GM12878 (cell line): ENCODE data around the gene KRTAP10-7. TPM values are rescaled to one million over a fixed set of nuclear protein-coding genes. Genes with fewer than 3 reads are reported as not detected.

Experiments
- ATAC-seq: fragments of 200-7000 bp; cut with Tn5 transposase; 3 replicates; pipeline ENCODE4 v1.9.1; 2020; ENCODE audit warnings: mild to moderate bottlenecking, moderate library complexity
- BruUV-seq: library from RNA; stranded (reverse); fragments of 400-500 nt; replicated peaks from 2 replicates; lab custom pipeline; 2021; lab: Mats Ljungman, UMichigan
- CTCF ChIA-PET: fragments of 300-600 bp; sonication (Branson Sonifier 250); formaldehyde crosslinking; extraction: SDS; loops from one replicate; lab custom pipeline; 2021; ENCODE audit warnings: inconsistent platforms; lab: Yijun Ruan, JAX
- POLR2A ChIA-PET: fragments of 350-600 bp; formaldehyde crosslinking; extraction: SDS; loops from one replicate; lab custom pipeline; 2021; ENCODE audit warnings: inconsistent platforms; lab: Charles Lee
- RAD21 ChIA-PET: fragments of 300-600 bp; sonication (Branson Sonifier 250); formaldehyde crosslinking; loops from one replicate; lab custom pipeline; 2023; ENCODE audit warnings: antibody characterized with exemption; ENCODE audit not compliant: unreplicated experiment; lab: Charles Lee
- SMC1A ChIA-PET: fragments of 300-600 bp; sonication (Branson Sonifier 250); formaldehyde crosslinking; loops from one replicate; lab custom pipeline; 2023; ENCODE audit not compliant: unreplicated experiment, uncharacterized antibody; lab: Charles Lee
- DNase-seq: peaks from one replicate; pipeline ENCODE4 v3.0.0-alpha.2; 2011; ENCODE audit warnings: low read depth, low spot score
- FAIRE-seq: peaks from 3 replicates; lab custom pipeline; 2011; peaks lifted over from hg19 to GRCh38; lab: Jason Lieb, UNC
- H2AFZ ChIP-seq: 2 replicates; pipeline ENCODE4 v1.6.0; 2011; ENCODE audit warnings: low read depth, low read length, control low read depth; ENCODE audit not compliant: control insufficient read depth
- H3K27ac ChIP-seq: 2 replicates; pipeline ENCODE4 v1.5.1; 2011; ENCODE audit warnings: control low read depth; ENCODE audit not compliant: control insufficient read depth, insufficient read depth
- H3K27me3 ChIP-seq, 2 experiments: replicated peaks in 1 of 2; 2 replicates each; pipeline versions ENCODE4 v1.6.0 to v1.6.1; 2011; ENCODE audit warnings: low read length in 1 of 2; ENCODE audit not compliant: control insufficient read depth in 2 of 2, insufficient read depth in 2 of 2
- H3K36me3 ChIP-seq, 2 experiments: 2 replicates each; pipeline ENCODE4 v1.5.1; 2011; ENCODE audit warnings: low read length in 1 of 2; ENCODE audit not compliant: control insufficient read depth in 2 of 2, insufficient read depth in 2 of 2
- H3K4me1 ChIP-seq: 2 replicates; pipeline ENCODE4 v1.6.1; 2011; ENCODE audit warnings: mild to moderate bottlenecking, low read length, moderate library complexity, mixed read lengths; ENCODE audit not compliant: control insufficient read depth, insufficient read depth
- H3K4me2 ChIP-seq: 2 replicates; pipeline ENCODE4 v1.6.0; 2011; ENCODE audit warnings: control low read depth; ENCODE audit not compliant: control insufficient read depth, insufficient read depth
- H3K4me3 ChIP-seq: fragments of 200-600 bp; sonication (generic); 2 replicates; pipeline ENCODE4 v1.5.1; 2016
- H3K79me2 ChIP-seq: 2 replicates; pipeline ENCODE4 v1.6.0; 2011; ENCODE audit warnings: low read length; ENCODE audit not compliant: control insufficient read depth, insufficient read depth
- H3K9ac ChIP-seq: 2 replicates; pipeline ENCODE4 v1.8.0; 2011; ENCODE audit warnings: low read length, control low read depth, mixed read lengths; ENCODE audit not compliant: control insufficient read depth, insufficient read depth
- H3K9me3 ChIP-seq: replicated peaks from 3 replicates; pipeline ENCODE4 v1.5.1; 2011; ENCODE audit warnings: mild to moderate bottlenecking, low read length; ENCODE audit not compliant: control insufficient read depth, insufficient read depth
- H4K20me1 ChIP-seq: 2 replicates; pipeline ENCODE4 v1.6.0; 2011; ENCODE audit not compliant: control insufficient read depth, insufficient read depth
- BRCA1 ChIP-seq: IDR thresholded peaks from 2 replicates; pipeline ENCODE4 v1.6.1; 2011; ENCODE audit warnings: low read depth, low read length, improper control_type of control experiment
- CEBPB ChIP-seq, 2 experiments: fragments of 150-350 bp in 1 of 2; IDR thresholded peaks; 2 replicates each; pipeline ENCODE4 v1.6.1; 2012 to 2014; ENCODE audit warnings: low read depth in 2 of 2, low read length in 2 of 2, borderline replicate concordance in 1 of 2, inconsistent platforms in 1 of 2
- IKZF1 ChIP-seq: fragments of 450-650 bp; conservative IDR thresholded peaks from 2 replicates; pipeline ENCODE4 v1.6.1; 2017; ENCODE audit warnings: antibody characterized with exemption, mild to moderate bottlenecking
- KDM1A ChIP-seq: fragments of 200-600 bp; sonication (generic); IDR thresholded peaks from 2 replicates; pipeline ENCODE4 v1.6.1; 2016; ENCODE audit warnings: borderline replicate concordance
- NR2F1 ChIP-seq: fragments of 450-650 bp; conservative IDR thresholded peaks from 2 replicates; pipeline ENCODE4 v1.6.1; 2017; ENCODE audit warnings: mild to moderate bottlenecking
- PAX8 ChIP-seq: fragments of 450-650 bp; IDR thresholded peaks from 2 replicates; pipeline ENCODE4 v1.6.1; 2017; ENCODE audit warnings: mild to moderate bottlenecking, moderate library complexity
- RELA ChIP-seq: fragments of 450-650 bp; IDR thresholded peaks from 2 replicates; pipeline ENCODE4 v1.8.0; 2014; ENCODE audit warnings: borderline replicate concordance; ENCODE audit not compliant: partially characterized antibody
- RFX5 ChIP-seq: IDR thresholded peaks from 2 replicates; pipeline ENCODE4 v1.6.1; 2011; ENCODE audit warnings: low read depth, low read length, improper control_type of control experiment
- SPI1 ChIP-seq: IDR thresholded peaks from 2 replicates; pipeline ENCODE4 v1.6.1; 2011; ENCODE audit warnings: low read depth, mild to moderate bottlenecking, low read length, moderate library complexity, borderline replicate concordance; ENCODE audit not compliant: insufficient read depth
- SREBF2 ChIP-seq: IDR thresholded peaks from 2 replicates; pipeline ENCODE4 v1.6.1; 2012; ENCODE audit warnings: mild to moderate bottlenecking, low read length
- SUZ12 ChIP-seq: fragments of 200-600 bp; sonication (generic); IDR thresholded peaks from one replicate; pipeline ENCODE4 v1.6.1; 2018; ENCODE audit warnings: antibody characterized with exemption, mild to moderate bottlenecking; ENCODE audit not compliant: unreplicated experiment
- TCF12 ChIP-seq: IDR thresholded peaks from 2 replicates; pipeline ENCODE4 v1.6.1; 2011; ENCODE audit warnings: low read depth, mild to moderate bottlenecking, low read length
- ZZZ3 ChIP-seq: IDR thresholded peaks from 2 replicates; pipeline ENCODE4 v1.6.1; 2011; ENCODE audit warnings: low read depth; ENCODE audit not compliant: control insufficient read depth, insufficient read length
- WGBS: methylation state at CpG from one replicate; pipeline ENCODE4 v1.1.6; 2016; ENCODE audit warnings: low lambda C conversion rate; ENCODE audit not compliant: insufficient replicate concordance, insufficient coverage; ENCODE audit errors: missing lambda C conversion rate; 5-methylcytosine and 5-hydroxymethylcytosine counted together
- in situ Hi-C: fragments of 300-500 bp; cut with MboI; formaldehyde crosslinking; loops from 9 replicates; pipeline ENCODE4 v1.14.3; 2018; ENCODE audit warnings: mixed read lengths
- intact Hi-C: fragments of 100-400 bp; cut with micrococcal nuclease; formaldehyde crosslinking; loops from one replicate; pipeline ENCODE4 v1.14.2; 2022; ENCODE audit not compliant: unreplicated experiment
- polyA plus RNA-seq, 11 experiments: library from polyadenylated mRNA; depleted of rRNA in 4 of 11; unstranded in 6 of 11; stranded (reverse) in 5 of 11; fragments of >200 nt; fragmentation: Nextera tagmentation in 4 of 11; fragmentation: Illumina TruSeq in 1 of 11; extraction: Ambion mirVana in 4 of 11; extraction: Trizol in 1 of 11; gene quantifications; 1 replicate in 1 of 11; 2 replicates in 10 of 11; pipeline versions ENCODE4 v1.2.1 to v1.2.3, GENCODE V29; 2011 to 2016; ENCODE audit warnings: inconsistent platforms in 2 of 11, missing spikeins in 2 of 11, low read depth in 1 of 11
- total RNA-seq, 4 experiments: library from RNA; depleted of rRNA in 3 of 4; stranded (reverse); fragments of >200 nt in 3 of 4; fragmentation: Illumina TruSeq in 1 of 4; extraction: Trizol in 1 of 4; gene quantifications; 2 replicates each; pipeline versions ENCODE4 v1.2.1 to v1.2.3, GENCODE V29; 2013 to 2021

The KRTAP10-7 gene
- total and polyA plus RNA-seq, 10 of the 15 experiments (the other 5 are each of a cell fraction or from before 2014, with no cell fraction given) = not detected

- WGBS = 60% methylated on average over 11 of the region's 11 CpGs
- Histone ChIP-seq H3K9ac (no peak overlapping the region), H3K36me3 (no peaks in the 10 kb centered on the region), H3K27ac (no peak overlapping the region), H4K20me1 (no peaks in the 10 kb centered on the region), H3K27me3 (no peaks in the 10 kb centered on the region), H3K4me1 (no peaks in the 10 kb centered on the region), H3K9me3 (no peaks in the 10 kb centered on the region; the same call in 2 of the 3 replicates), H3K4me2 (no peak overlapping the region), H2AFZ (no peak overlapping the region), H3K4me3 (no peak overlapping the region), H3K79me2 (no peaks in the 10 kb centered on the region)
- FAIRE-seq (no peak), DNase-seq (no peak), ATAC-seq (no peak)
- no peak for TF ChIP-seq ZZZ3
- TF ChIP-seq IKZF1 = no peak
- TF ChIP-seq NR2F1 = no peak
- TF ChIP-seq TCF12 = no peak
- no peak for TF ChIP-seq CEBPB (IDR thresholded peaks at IDR 0.05; ENCODE audit: borderline replicate concordance in 1 of 2, low read depth in 2 of 2, low read length in 2 of 2)
- TF ChIP-seq KDM1A = no peak
- TF ChIP-seq RELA = no peak
- no peak for TF ChIP-seq PAX8
- TF ChIP-seq SUZ12 = no peak
- TF ChIP-seq BRCA1 = no peak
- TF ChIP-seq RFX5 = no peak
- TF ChIP-seq SPI1 = no peak
- TF ChIP-seq SREBF2 = no peak
- RAD21 ChIA-PET = no interaction called here
- CTCF ChIA-PET = no interaction called here
- in situ Hi-C loops = no loop called here
- POLR2A ChIA-PET = no interaction called here
- SMC1A ChIA-PET = no interaction called here
- intact Hi-C loops = no loop called here
- BruUV-seq = no TSS peak
These were observed 2.3 kb upstream of the KRTAP10-7 start for GRCh38 chr21:44598061-44598460.
